Measurements from ENCODE around the gene KBTBD2. TPM values are rescaled to one million over a fixed set of nuclear protein-coding genes. Genes with fewer than 3 reads are reported as not detected.
A peak's percentile ranks its signal among the peaks of the same experiment; 100 is the strongest.
"Not testable (repeated sequence)": the region's sequence is repeated elsewhere in the genome, so short reads cannot be mapped to it uniquely, and the experiment has no call there.

Gene KBTBD2
- total RNA-seq, 2 donors from 2014 or later = 13.5 to 14.8 TPM

DNA sequence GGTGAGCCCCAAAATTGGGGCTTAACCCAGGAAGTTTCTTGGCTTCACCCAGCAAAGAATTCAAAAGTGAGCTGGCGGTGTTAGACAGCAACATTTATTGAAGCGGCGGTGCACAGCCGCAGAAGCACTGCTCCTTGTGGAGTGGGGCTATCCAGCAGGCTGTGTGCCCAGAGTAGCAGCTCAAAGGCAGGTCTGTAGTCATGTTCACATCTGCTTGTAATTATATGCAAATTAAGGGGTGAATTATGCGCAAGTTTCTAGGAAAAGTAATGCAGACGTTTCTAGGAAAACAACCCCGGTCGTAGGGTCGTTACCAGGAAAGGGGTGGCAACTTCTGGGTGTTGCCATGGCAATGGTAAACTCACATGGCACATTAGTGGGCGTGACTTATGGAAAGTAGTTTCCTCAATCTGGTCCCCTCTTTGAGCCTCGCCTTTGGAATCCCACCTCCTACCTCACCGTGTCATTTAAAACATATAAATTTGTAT is 13.7 kb upstream of the KBTBD2 start:
- intact Hi-C loops (cut with DNase I) = no loop called here
- DNase-seq (peak; percentile 21 to 60 (median 34)), ATAC-seq (peak; percentile 79)
- H3K4me3 ChIP-seq = no peak overlapping the region
- H3K27me3 ChIP-seq = no peaks in the 10 kb centered on the region
- peaks cover 7% of the 10 kb centered on the region for H3K4me1 ChIP-seq
- 11 to 19% methylated on average over 9 to 12 of the region's 12 CpGs for WGBS, 2 donors
- no peak overlapping the region for H3K27ac ChIP-seq
- H3K9me3 ChIP-seq = no peaks in the 10 kb centered on the region
- H3K36me3 ChIP-seq (replicated peaks in 1 of 2; ENCODE audit: insufficient read depth in 1 of 2, low read depth in 2 of 2) = no peaks in the 10 kb centered on the region
- no peak for TF ChIP-seq POLR2A (IDR thresholded peaks at IDR 0.05)
- TF ChIP-seq, protein P1, sequence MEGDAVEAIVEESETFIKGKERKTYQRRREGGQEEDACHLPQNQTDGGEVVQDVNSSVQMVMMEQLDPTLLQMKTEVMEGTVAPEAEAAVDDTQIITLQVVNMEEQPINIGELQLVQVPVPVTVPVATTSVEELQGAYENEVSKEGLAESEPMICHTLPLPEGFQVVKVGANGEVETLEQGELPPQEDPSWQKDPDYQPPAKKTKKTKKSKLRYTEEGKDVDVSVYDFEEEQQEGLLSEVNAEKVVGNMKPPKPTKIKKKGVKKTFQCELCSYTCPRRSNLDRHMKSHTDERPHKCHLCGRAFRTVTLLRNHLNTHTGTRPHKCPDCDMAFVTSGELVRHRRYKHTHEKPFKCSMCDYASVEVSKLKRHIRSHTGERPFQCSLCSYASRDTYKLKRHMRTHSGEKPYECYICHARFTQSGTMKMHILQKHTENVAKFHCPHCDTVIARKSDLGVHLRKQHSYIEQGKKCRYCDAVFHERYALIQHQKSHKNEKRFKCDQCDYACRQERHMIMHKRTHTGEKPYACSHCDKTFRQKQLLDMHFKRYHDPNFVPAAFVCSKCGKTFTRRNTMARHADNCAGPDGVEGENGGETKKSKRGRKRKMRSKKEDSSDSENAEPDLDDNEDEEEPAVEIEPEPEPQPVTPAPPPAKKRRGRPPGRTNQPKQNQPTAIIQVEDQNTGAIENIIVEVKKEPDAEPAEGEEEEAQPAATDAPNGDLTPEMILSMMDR (IDR thresholded peaks at IDR 0.05) = peak in 1 of 7 experiments; percentile 20

DNA sequence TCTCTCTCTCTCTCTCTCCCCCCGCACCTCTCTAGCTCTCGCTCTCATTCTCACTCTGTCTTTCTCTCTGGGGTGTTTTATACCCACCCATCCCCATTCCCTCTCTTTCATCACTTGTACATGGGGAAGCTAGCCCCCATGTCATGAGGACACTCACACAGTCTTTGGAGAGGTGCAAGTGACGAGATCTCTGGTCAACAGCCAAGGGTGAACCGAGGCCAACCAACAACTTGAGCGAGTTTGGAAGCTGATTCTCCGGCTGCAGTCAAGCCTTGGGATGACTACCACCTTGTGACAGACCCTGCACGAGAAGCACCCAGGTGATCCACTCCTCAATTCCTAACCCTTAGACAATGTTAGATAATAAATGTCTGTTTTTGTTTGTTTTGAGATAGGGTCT is 10.1 kb upstream of the KBTBD2 start:
- Histone ChIP-seq H3K4me3 (no peak overlapping the region), H3K4me1 (peaks cover 7% of the 10 kb centered on the region), H3K36me3 (replicated peaks in 1 of 2; ENCODE audit: insufficient read depth in 1 of 2, low read depth in 2 of 2) (no peaks in the 10 kb centered on the region), H3K27me3 (no peaks in the 10 kb centered on the region), H3K27ac (no peak overlapping the region), H3K9me3 (no peaks in the 10 kb centered on the region)
- ATAC-seq = no peak
- TF ChIP-seq, protein P1 (IDR thresholded peaks at IDR 0.05) = no peak
- TF ChIP-seq POLR2A (IDR thresholded peaks at IDR 0.05) = no peak
- intact Hi-C loops (cut with DNase I) = loop anchor here (5.0 kb wide), 1 partner anchor 36 kb away; no protein-coding TSS in a partner anchor
- no peak for DNase-seq
- WGBS, 2 donors = 86 to 92% methylated on average over 7 of the region's 7 CpGs

DNA sequence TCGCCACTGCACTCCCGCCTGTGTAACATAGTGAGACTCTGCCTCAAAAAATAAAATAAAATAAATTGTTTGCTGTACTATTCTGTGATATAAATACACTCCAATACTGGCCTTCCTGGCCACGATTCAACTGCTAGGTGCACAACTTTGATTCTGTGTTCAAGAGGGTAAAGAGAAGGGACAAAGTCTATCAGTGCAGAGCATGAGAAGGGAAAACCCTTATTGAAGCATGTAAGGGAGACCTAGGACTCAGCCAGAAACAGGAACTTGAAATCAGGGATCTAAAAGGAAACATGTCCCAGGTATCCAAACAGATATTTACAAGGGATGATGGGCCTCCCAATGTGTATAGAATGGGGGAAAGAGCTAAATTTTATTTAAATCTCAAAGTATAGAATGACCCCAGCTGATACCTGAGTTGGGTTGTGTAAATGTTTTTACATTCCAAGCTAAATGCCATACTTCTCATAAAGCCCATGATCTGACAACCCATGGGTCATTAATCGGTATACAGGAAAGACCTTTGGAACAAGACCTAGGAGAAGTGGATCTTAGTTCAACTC is 9.0 kb upstream of the KBTBD2 start:
- intact Hi-C loops (cut with DNase I) = loop anchor here (5.0 kb wide), 1 partner anchor 37 kb away; no protein-coding TSS in a partner anchor
- no peak for TF ChIP-seq POLR2A (IDR thresholded peaks at IDR 0.05)
- Histone ChIP-seq H3K9me3 (no peaks in the 10 kb centered on the region), H3K27ac (no peak overlapping the region), H3K36me3 (replicated peaks in 1 of 2; ENCODE audit: insufficient read depth in 1 of 2, low read depth in 2 of 2) (no peaks in the 10 kb centered on the region), H3K4me1 (peaks cover 6% of the 10 kb centered on the region), H3K27me3 (no peaks in the 10 kb centered on the region), H3K4me3 (no peak overlapping the region)
- WGBS, 2 donors = 85 to 89% methylated on average over 4 of the region's 4 CpGs
- ATAC-seq (no peak), DNase-seq (no peak)

DNA sequence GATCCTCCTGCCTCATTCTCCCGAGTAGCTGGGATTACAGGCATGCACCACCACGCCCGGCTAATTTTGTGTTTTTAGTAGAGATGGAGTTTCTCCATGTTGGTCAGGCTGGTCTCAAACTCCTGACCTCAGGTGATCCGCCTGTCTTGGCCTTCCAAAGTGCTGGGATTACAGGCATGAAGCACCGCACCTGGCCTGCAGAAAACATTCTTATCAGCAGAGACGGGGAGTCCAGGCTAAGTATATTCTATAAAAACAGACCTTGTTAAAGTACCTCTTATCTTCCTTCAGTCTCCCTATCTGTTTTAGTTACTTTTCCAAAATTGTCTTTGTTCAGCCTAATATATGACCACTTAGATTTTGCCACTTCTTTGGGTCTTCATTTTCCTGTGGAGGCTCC is 5.8 kb upstream of the KBTBD2 start:
- intact Hi-C loops (cut with DNase I); H3K9me3 ChIP-seq; H3K4me3 ChIP-seq; DNase-seq; ATAC-seq; H3K4me1 ChIP-seq; H3K27me3 ChIP-seq; H3K36me3 ChIP-seq (replicated peaks in 1 of 2; ENCODE audit: insufficient read depth in 1 of 2, low read depth in 2 of 2); H3K27ac ChIP-seq: not testable (repeated sequence)
- WGBS, 2 donors = 65 to 76% methylated on average over 6 of the region's 6 CpGs

DNA sequence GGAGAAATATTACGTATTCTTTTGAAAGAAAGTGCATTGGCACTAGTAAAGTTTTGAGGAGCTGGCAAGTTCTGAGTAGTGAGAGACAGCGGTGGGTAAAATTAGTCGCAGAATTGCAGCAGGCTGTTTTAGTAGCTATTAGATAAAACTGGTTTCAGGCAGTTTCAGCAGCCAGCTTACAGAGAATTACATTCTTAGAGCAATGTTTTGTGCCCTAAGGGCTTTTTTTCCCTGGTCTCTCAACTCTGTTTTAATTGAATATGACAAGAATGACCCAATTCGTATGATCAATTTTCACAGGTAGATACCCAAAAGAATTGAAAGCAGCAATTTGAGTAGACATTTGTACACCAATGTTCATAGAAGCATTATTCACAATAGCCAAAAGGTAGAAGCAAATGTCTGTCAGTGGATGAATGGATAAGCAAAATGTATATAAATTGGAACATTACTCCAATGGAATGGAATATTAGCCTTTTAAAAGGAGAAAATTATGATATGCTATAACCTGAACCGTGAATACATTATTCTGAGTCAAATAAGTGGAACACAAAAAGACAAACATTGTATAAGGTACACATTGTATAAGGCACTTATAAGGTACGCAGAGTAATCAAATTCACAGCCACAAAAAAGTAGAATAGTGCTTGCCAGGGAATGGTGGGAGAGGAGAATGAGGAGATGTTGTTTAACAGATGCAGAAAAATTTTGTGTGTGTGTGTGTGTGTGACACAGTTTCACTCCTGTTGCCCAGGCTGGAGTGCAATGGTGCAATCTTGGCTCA is 5.2 kb upstream of the KBTBD2 start:
- H3K27ac ChIP-seq = no peak overlapping the region

More for the DNA sequence above, 5.2 kb upstream of the KBTBD2 start:
- no peak for ATAC-seq
- peaks cover 10% of the 10 kb centered on the region for H3K4me1 ChIP-seq
- no peaks in the 10 kb centered on the region for H3K27me3 ChIP-seq
- whole genome bisulfite sequencing, 2 donors = 82 to 88% methylated on average over 6 of the region's 6 CpGs
- TF ChIP-seq, protein P1 (IDR thresholded peaks at IDR 0.05) = no peak
- no peak for TF ChIP-seq POLR2A (IDR thresholded peaks at IDR 0.05)
- intact Hi-C loops (cut with DNase I) = no loop called here
- no peaks in the 10 kb centered on the region for H3K36me3 ChIP-seq (replicated peaks in 1 of 2; ENCODE audit: insufficient read depth in 1 of 2, low read depth in 2 of 2)
- no peak overlapping the region for H3K4me3 ChIP-seq
- no peak for DNase-seq
- no peaks in the 10 kb centered on the region for H3K9me3 ChIP-seq
